Breast epithelium (tissue), 3 donors: ENCODE results near the gene LIX1L.

ENCODE experiments used
- CTCF ChIP-seq, 3 donors: fragments of 450-650 bp; IDR thresholded peaks; one replicate each; pipeline ENCODE4 v1.5.1; 2016 to 2017; ENCODE audit warnings: antibody characterized with exemption in 3 of 3, mild to moderate bottlenecking in 3 of 3, moderate library complexity in 3 of 3
- POLR2A ChIP-seq: fragments of 450-650 bp; IDR thresholded peaks from one replicate; pipeline ENCODE4 v1.6.1; 2016; ENCODE audit warnings: antibody characterized with exemption, mild to moderate bottlenecking, moderate library complexity
- POLR2AphosphoS5 ChIP-seq, 3 donors: sonication (generic); formaldehyde crosslinking; IDR thresholded peaks; one replicate each; pipeline ENCODE4 v1.6.1; 2017; ENCODE audit warnings: antibody characterized with exemption in 3 of 3

- TF ChIP-seq CTCF (IDR thresholded peaks at IDR 0.05) (no peak), POLR2A (peak; percentile 22), POLR2AphosphoS5 (IDR thresholded peaks at IDR 0.05) (peak in 2 of 3 donors; percentile 46 to 70)
These were observed 41.7 kb upstream of the LIX1L start for GRCh38 chr1:145999321-146000024.
